GOT3 (cell line): ENCODE results near the gene ESYT2.

Experiments used
- DNase-seq: peaks from one replicate; lab custom pipeline; 2025; ENCODE audit warnings: mixed read lengths; lab: John Stamatoyannopoulos, UW

ESYT2 gene

GRCh38 chr7:158802535-158803366 is 26.6 kb downstream of the ESYT2 start:
- no peak for DNase-seq

DNA sequence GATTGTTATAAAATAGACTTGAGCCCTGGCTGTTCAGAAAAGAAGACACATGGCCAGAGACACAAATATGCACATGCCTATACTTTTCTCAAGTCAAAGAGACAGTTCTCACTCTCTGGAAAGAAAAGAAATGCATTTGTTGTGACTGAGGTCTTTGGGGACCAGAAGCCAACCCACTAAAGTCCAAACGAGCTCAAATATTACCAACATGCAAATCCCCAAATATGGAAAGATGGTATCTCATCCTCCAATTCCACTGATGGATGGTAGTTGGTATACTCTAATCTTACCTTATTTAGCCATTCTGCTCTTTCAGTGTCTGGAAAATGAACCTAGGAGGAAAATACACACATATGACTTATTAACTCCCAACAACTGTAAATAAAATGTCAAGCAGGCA is 30.6 kb downstream of the ESYT2 start:
- no peak for DNase-seq

GRCh38 chr7:158796667-158797066 is 32.6 kb downstream of the ESYT2 start:
- no peak for DNase-seq

GRCh38 chr7:158795272-158795671 is 34.0 kb downstream of the ESYT2 start:
- DNase-seq = no peak

DNA sequence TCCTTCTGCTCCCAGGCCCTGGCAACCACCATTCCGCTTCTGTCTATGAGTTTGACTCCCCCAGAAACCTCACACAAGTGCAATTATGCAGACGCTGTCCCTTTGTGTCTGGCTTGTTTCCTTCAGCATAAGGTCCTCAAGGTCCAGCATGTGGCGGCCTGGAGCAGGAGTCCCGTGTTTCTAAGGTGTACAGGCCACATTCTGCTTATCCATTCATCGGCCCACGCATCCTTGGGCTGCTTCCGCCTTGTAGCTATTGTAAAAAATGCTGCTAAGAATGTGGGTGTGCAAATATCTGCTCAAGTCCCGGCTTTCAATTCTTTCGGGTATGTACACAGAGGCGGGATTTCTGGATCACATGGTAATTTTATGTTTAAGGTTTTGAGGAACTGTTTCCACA is 38.2 kb downstream of the ESYT2 start:
- DNase-seq = no peak

DNA sequence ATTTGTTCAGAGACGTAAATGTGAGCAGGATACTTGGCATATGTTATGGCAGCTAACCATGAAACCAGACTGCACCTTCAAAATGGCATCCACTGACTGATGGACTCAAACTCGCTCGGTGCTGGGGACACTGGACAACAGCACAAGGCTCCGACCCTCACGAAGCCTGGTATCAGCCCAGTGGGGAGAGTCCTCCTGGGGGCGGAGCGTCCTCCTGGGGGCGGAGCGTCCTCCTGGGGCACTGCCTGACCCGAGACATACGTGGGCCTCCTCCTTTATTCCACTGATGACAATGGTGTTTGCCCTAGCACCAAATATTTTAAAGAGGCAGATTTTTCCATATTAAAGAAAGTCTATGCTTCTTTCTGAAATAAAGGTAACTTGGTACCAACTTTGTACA is 39.5 kb downstream of the ESYT2 start:
- no peak for DNase-seq

GRCh38 chr7:158786898-158787297 is 42.4 kb downstream of the ESYT2 start:
- DNase-seq = no peak

DNA sequence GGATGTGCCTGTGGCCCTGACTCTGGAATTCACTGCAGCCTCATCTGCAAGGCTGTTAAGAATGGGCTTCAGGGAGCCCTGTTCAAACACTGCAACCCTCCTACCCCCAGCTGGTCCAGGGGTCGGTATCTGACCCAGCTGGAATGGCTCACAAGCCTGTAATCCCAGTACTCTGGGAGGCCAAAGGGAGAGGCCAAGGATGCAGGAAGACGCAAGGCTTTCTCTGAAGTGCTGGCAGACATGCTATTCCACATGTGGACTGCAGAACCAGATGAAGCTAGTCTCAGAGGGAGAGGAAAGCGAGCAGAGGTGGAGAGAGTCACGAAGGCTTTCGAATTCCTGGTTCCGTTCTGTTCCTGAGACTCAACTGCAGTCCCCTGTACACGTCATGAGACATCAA is 45.0 kb downstream of the ESYT2 start:
- no peak for DNase-seq

DNA sequence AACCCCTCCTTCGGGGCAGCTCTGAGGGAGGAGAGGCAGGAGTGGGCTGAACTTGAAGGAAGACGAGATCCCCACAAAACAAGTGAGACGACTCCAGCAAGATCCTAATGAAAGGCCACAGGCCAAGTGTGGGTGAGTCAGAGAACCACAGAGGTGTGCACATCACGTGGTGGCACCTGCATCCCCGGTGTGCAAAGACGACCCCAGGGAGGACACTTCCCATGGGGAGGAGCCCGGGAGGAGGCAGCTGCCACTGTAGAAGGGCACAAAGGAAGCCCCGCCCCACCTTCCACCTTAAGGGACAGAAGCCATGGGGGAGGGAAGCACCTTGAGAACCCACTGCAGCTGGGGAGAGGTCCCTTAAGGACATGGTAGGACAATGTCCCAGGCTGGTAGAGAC is 45.7 kb downstream of the ESYT2 start:
- DNase-seq = no peak

GRCh38 chr7:158782761-158783401 is 46.4 kb downstream of the ESYT2 start:
- DNase-seq = no peak

GRCh38 chr7:158781974-158782664 is 47.2 kb downstream of the ESYT2 start:
- no peak for DNase-seq

- no peak for DNase-seq
These were observed 47.9 kb downstream of the ESYT2 start for GRCh38 chr7:158781217-158781973.

GRCh38 chr7:158779061-158780000 is 50.0 kb downstream of the ESYT2 start:
- no peak for DNase-seq

GRCh38 chr7:158778471-158778870 is 50.8 kb downstream of the ESYT2 start:
- DNase-seq = no peak

- no peak for DNase-seq
These were observed 51.5 kb downstream of the ESYT2 start for GRCh38 chr7:158777793-158778192.

- no peak for DNase-seq
These were observed 52.8 kb downstream of the ESYT2 start for GRCh38 chr7:158776474-158776873.

GRCh38 chr7:158774952-158775351 is 54.4 kb downstream of the ESYT2 start:
- no peak for DNase-seq

DNA sequence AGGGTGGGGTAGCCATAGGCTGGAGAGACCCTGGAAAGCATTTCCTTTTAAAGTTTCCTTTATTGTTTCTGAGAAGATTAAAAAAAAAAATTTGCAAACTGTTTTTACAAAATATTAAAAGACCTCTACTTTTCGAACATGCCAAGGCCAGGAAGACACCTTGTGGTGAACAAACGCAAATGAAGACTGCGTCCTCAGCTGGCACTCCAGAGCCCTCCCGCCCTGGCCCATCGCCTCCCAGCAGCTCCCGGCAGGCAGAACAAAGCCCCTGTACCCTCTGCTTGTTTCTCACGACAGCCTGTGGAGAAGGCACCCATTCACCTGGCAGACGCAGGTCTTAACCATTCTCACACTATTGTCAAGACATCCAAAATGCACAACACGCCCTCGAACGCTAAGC is 56.4 kb downstream of the ESYT2 start:
- DNase-seq = no peak

DNA sequence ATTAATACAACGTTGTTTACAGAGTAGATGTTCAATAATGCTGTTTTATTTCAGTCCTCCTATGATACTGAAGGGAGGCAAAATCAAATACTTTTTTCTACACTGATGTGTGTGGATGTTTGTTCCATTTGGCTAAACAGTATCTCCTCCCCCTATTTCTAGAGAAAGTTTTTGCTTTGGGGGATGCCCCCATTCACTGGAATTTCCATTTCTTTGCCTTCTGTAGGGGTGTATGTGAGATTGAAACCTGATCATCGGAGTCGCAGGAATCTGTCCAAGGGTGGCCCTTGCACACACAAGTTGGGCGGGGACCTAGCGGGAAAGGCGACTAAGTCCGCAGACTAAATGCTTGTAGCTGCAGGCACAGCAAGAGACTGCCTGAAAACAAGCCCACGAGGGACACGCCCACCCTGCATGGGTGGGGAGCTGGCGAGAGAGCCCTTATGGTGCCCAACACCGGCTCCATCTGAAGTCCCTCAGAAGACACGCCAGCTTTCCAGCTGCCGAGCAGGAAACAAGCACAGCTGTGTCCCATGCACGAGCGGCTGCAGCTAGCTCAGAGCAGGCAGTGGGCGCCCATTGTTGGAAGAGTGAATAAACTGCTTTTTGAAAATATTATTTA is 58.0 kb downstream of the ESYT2 start:
- no peak for DNase-seq

DNA sequence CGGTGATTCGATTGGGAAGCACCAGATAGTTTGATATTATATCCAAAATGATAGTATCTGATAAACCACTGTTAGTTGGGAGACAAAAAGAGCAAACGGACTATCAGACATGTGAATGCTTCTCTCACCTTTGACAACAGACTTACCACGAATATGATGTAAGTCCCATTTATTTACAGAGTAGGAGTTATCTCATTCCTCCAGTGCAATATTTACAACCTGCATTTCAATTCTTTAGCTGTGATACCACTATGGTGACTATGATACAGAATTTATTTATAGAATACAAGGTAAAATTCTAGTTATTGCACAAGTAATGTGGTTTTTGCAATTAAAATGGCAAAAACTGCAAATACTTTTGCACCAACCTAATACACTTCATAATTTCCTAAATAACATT is 61.6 kb downstream of the ESYT2 start:
- no peak for DNase-seq
